ENCODE results near the gene TNFSF9.

TNFSF9 gene

DNA sequence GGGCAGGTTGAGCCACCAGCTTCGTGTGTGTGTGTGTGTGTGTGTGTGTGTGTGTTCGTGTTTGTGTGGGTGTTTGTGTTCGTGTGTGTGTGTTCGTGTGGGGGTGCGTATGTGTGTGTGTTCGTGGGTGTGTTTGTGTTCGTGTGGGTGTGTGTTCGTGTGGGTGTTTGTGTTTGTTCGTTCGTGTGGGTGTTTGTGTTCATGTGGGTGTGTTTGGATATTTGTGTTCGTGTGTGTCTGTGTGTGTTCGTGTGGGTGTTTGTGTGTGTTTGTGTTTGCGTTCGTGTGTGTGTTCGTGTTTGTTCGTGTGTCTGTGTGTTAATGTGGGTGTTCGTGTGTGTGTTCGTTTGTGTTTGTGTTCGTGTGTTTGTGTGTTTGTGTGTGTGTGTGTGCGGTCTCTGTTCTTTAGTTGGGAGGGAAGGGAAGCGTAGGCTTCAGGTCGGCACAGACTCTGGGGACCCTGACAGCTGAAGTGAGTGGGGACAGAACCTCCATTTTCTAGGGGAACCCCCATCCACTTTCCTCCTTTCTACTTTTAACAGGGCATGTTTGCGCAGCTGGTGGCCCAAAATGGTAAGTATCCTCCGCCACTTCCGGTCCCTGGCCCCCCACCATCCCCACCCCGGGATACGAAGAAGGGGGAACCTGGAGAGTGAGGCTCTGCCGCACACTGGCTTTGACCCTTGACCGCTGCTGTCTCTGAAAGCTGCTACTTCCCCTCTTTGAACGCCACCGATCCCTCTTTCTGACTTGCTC, 1.6 kb downstream of the TNFSF9 start:
- Histone ChIP-seq H3K4me1 (peaks cover 2% of the 10 kb centered on the region), H3K27me3 (ENCODE audit: control insufficient read depth, insufficient read depth, low read length) (no peaks in the 10 kb centered on the region), H3K27ac (no peak overlapping the region), H3K4me2 (ENCODE audit: low read length) (no peak overlapping the region), H3K4me3 (ENCODE audit: low read depth, low read length) (no peak overlapping the region), H3K36me3 (ENCODE audit: control insufficient read depth, insufficient read depth, low read length) (no peaks in the 10 kb centered on the region), H3K79me2 (no peaks in the 10 kb centered on the region), H3K9ac (no peak overlapping the region), H2AFZ (no peak overlapping the region), H3K9me3 (ENCODE audit: control insufficient read depth, low read length) (no peaks in the 10 kb centered on the region)
- TF ChIP-seq, protein P1, sequence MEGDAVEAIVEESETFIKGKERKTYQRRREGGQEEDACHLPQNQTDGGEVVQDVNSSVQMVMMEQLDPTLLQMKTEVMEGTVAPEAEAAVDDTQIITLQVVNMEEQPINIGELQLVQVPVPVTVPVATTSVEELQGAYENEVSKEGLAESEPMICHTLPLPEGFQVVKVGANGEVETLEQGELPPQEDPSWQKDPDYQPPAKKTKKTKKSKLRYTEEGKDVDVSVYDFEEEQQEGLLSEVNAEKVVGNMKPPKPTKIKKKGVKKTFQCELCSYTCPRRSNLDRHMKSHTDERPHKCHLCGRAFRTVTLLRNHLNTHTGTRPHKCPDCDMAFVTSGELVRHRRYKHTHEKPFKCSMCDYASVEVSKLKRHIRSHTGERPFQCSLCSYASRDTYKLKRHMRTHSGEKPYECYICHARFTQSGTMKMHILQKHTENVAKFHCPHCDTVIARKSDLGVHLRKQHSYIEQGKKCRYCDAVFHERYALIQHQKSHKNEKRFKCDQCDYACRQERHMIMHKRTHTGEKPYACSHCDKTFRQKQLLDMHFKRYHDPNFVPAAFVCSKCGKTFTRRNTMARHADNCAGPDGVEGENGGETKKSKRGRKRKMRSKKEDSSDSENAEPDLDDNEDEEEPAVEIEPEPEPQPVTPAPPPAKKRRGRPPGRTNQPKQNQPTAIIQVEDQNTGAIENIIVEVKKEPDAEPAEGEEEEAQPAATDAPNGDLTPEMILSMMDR (IDR thresholded peaks at IDR 0.05) = no peak

DNA sequence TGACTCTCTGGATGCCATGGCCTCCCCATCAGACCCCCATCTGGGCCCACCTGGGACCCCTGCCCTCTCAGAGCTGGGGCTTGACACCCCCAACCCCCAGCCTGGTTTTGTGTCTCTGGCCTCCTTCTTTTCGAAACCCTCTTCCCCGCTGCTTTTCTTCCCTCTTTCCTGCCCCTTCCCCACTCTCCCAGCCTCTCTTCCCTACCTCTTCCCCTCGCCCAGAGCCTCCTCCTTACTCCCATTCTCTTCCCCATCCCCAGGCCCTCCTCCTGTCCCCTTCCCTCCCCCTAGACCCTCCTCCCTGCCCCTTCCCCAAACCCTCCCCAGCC, 2.1 kb downstream of the TNFSF9 start:
- Histone ChIP-seq H3K79me2 (no peaks in the 10 kb centered on the region), H3K36me3 (ENCODE audit: control insufficient read depth, insufficient read depth, low read length) (no peaks in the 10 kb centered on the region), H3K9me3 (ENCODE audit: control insufficient read depth, low read length) (no peaks in the 10 kb centered on the region), H3K4me1 (peaks cover 2% of the 10 kb centered on the region), H3K27me3 (ENCODE audit: control insufficient read depth, insufficient read depth, low read length) (no peaks in the 10 kb centered on the region), H3K4me3 (ENCODE audit: low read depth, low read length) (no peak overlapping the region), H3K9ac (no peak overlapping the region), H3K4me2 (ENCODE audit: low read length) (no peak overlapping the region), H2AFZ (no peak overlapping the region), H3K27ac (no peak overlapping the region)
- TF ChIP-seq, protein P1 (IDR thresholded peaks at IDR 0.05) = no peak

DNA sequence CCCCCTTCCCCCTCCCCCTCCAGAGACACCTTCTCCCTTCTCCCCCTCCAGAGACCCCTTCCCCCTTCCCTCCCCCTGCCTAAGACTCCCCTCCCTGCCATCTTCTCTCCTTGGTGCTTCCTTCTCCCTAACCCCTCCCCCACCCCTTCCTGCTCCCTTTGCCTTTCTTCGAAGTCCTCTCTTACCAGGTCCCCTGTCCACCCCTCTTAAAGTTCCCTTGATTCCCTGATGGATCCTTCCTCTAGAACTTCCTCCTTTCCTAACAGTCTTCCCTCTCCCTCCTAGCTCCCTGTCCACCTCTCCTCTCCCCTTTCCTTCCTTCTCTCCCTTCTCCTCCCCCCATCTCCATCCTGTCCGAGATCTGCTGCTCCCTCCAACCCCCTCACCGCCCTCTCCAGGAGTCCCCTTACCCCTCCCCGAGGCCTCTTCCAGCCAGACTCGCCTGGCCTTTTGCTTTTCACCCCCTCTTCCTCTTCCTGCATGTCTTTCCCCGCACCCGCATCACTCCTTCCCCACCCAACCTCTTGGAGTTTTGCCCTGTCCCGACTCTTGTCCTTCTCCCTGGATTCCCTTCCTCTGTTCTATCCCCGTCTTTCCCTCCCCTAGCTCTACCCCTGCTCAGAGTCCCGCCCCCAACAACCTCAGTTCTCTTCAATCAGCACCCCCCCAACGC, 3.1 kb downstream of the TNFSF9 start:
- no peak overlapping the region for H3K4me2 ChIP-seq (ENCODE audit: low read length)
- no peaks in the 10 kb centered on the region for H3K79me2 ChIP-seq
- peaks cover 2% of the 10 kb centered on the region for H3K4me1 ChIP-seq
- H3K4me3 ChIP-seq (ENCODE audit: low read depth, low read length) = no peak overlapping the region
- TF ChIP-seq, protein P1 (IDR thresholded peaks at IDR 0.05) = no peak
- H3K27me3 ChIP-seq (ENCODE audit: control insufficient read depth, insufficient read depth, low read length) = no peaks in the 10 kb centered on the region
- no peak overlapping the region for H2AFZ ChIP-seq
- no peak overlapping the region for H3K27ac ChIP-seq
- no peak overlapping the region for H3K9ac ChIP-seq
- no peaks in the 10 kb centered on the region for H3K36me3 ChIP-seq (ENCODE audit: control insufficient read depth, insufficient read depth, low read length)
- no peaks in the 10 kb centered on the region for H3K9me3 ChIP-seq (ENCODE audit: control insufficient read depth, low read length)

DNA sequence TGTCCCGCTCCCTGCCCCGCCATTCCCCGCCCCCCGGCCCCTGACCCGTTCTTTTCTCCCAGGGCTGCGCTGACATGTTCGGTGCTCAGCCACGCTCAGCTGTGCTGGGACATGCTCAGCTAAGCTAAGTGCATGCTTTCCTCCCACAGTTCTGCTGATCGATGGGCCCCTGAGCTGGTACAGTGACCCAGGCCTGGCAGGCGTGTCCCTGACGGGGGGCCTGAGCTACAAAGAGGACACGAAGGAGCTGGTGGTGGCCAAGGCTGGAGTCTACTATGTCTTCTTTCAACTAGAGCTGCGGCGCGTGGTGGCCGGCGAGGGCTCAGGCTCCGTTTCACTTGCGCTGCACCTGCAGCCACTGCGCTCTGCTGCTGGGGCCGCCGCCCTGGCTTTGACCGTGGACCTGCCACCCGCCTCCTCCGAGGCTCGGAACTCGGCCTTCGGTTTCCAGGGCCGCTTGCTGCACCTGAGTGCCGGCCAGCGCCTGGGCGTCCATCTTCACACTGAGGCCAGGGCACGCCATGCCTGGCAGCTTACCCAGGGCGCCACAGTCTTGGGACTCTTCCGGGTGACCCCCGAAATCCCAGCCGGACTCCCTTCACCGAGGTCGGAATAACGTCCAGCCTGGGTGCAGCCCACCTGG, 3.7 kb downstream of the TNFSF9 start:
- no peaks in the 10 kb centered on the region for H3K9me3 ChIP-seq (ENCODE audit: control insufficient read depth, low read length)
- no peak overlapping the region for H2AFZ ChIP-seq
- H3K4me3 ChIP-seq (ENCODE audit: low read depth, low read length) = no peak overlapping the region
- no peak overlapping the region for H3K27ac ChIP-seq
- TF ChIP-seq, protein P1 (IDR thresholded peaks at IDR 0.05) = no peak
- no peak overlapping the region for H3K9ac ChIP-seq
- H3K4me1 ChIP-seq = peaks cover 2% of the 10 kb centered on the region
- H3K27me3 ChIP-seq (ENCODE audit: control insufficient read depth, insufficient read depth, low read length) = no peaks in the 10 kb centered on the region
- H3K4me2 ChIP-seq (ENCODE audit: low read length) = peak overlapping the region; percentile 73
- no peaks in the 10 kb centered on the region for H3K36me3 ChIP-seq (ENCODE audit: control insufficient read depth, insufficient read depth, low read length)
- no peaks in the 10 kb centered on the region for H3K79me2 ChIP-seq
